HCT116 (cell line): ENCODE results near the gene ZNF429. TPM values are rescaled to one million over a fixed set of nuclear protein-coding genes. Genes with fewer than 3 reads are reported as not detected.

Experiments used
- ATAC-seq: fragments of 200-7000 bp; cut with Tn5 transposase; 2 replicates; pipeline ENCODE4 v1.9.1; 2020; ENCODE audit warnings: mild to moderate bottlenecking, moderate library complexity
- BruUV-seq: library from RNA; stranded (reverse); fragments of 400-500 nt; replicated peaks from 2 replicates; lab custom pipeline; 2021; lab: Mats Ljungman, UMichigan
- CTCF ChIA-PET: fragments of 300-600 bp; sonication (Branson Sonifier 250); formaldehyde crosslinking; loops from one replicate; lab custom pipeline; 2021; ENCODE audit warnings: antibody characterized with exemption; lab: Charles Lee
- POLR2A ChIA-PET: fragments of 300-600, 350-600 bp; sonication (Branson Sonifier 250); formaldehyde crosslinking; loops from one replicate; lab custom pipeline; 2021; ENCODE audit warnings: antibody characterized with exemption; lab: Charles Lee
- RAD21 ChIA-PET, 2 experiments: fragments of 300-600 bp; sonication (Branson Sonifier 250); formaldehyde crosslinking; loops; one replicate each; lab custom pipeline; 2023; ENCODE audit warnings: low total read pairs in 2 of 2; ENCODE audit not compliant: uncharacterized antibody in 2 of 2, unreplicated experiment in 2 of 2, low non-redundant PET in 1 of 2; lab: Charles Lee
- DNase-seq: peaks from one replicate; pipeline ENCODE4 v3.0.0-alpha.2; 2010; ENCODE audit warnings: low read depth, low spot score
- H2AFZ ChIP-seq: fragments of 200-600 bp; shearing (Covaris generic), sonication (generic); 2 replicates; pipeline ENCODE4 v1.6.1; 2017; ENCODE audit warnings: low read depth, mixed run types, mixed read lengths, antibody characterized with exemption, low read length; ENCODE audit not compliant: poor library complexity, severe bottlenecking
- H3K27ac ChIP-seq: 2 replicates; pipeline ENCODE4 v1.5.1; 2012; ENCODE audit warnings: low read depth, low read length
- H3K27me3 ChIP-seq: fragments of 200-600 bp; sonication (generic); 2 replicates; pipeline ENCODE4 v1.6.1; 2016; ENCODE audit warnings: mixed run types, low read length, mixed read lengths; ENCODE audit not compliant: insufficient read depth
- H3K36me3 ChIP-seq, 2 experiments: fragments of 200-500 bp in 1 of 2; fragments of 200-600 bp in 1 of 2; sonication (Bioruptor generic) in 1 of 2; sonication (generic) in 1 of 2; 2 replicates each; pipeline versions ENCODE4 v1.5.1 to v1.6.1; 2014 to 2016; ENCODE audit warnings: low read length in 2 of 2, inconsistent platforms in 1 of 2, mixed read lengths in 1 of 2, mixed run types in 1 of 2; ENCODE audit not compliant: insufficient read depth in 2 of 2, control insufficient read depth in 1 of 2
- H3K4me1 ChIP-seq, 2 experiments: fragments of 200-600 bp in 1 of 2; sonication (generic) in 1 of 2; 2 replicates each; pipeline versions ENCODE4 v1.5.1 to v1.6.1; 2012 to 2017; ENCODE audit warnings: low read length in 2 of 2, inconsistent platforms in 1 of 2, mild to moderate bottlenecking in 1 of 2, mixed read lengths in 1 of 2, mixed run types in 1 of 2, moderate library complexity in 1 of 2; ENCODE audit not compliant: insufficient read depth in 2 of 2, control insufficient read depth in 1 of 2
- H3K4me2 ChIP-seq: fragments of 200-600 bp; sonication (generic); 2 replicates; pipeline ENCODE4 v1.6.1; 2017; ENCODE audit warnings: mixed run types, low read length, mixed read lengths
- H3K4me3 ChIP-seq, 2 experiments: fragments of 200-600 bp in 1 of 2; sonication (generic) in 1 of 2; replicated peaks in 1 of 2; 2 replicates each; pipeline ENCODE4 v1.5.1; 2011 to 2016; ENCODE audit warnings: low read length in 2 of 2, control low read depth in 1 of 2, low read depth in 1 of 2, mild to moderate bottlenecking in 1 of 2, mixed read lengths in 1 of 2, mixed run types in 1 of 2
- H3K79me2 ChIP-seq: fragments of 200-600 bp; sonication (generic); 2 replicates; pipeline ENCODE4 v1.6.1; 2017; ENCODE audit warnings: mild to moderate bottlenecking, mixed run types, low read length, moderate library complexity, mixed read lengths; ENCODE audit not compliant: insufficient read depth
- H3K9ac ChIP-seq: fragments of 200-600 bp; sonication (generic); 2 replicates; pipeline ENCODE4 v1.6.1; 2016; ENCODE audit warnings: low read length, mixed read lengths
- H3K9me2 ChIP-seq: fragments of 200-600 bp; sonication (generic), shearing (Covaris generic); 2 replicates; pipeline ENCODE4 v1.6.1; 2017; ENCODE audit warnings: mixed run types, mild to moderate bottlenecking, moderate library complexity; ENCODE audit not compliant: insufficient read depth
- H3K9me3 ChIP-seq, 2 experiments: fragments of 200-500 bp in 1 of 2; fragments of 200-600 bp in 1 of 2; sonication (Bioruptor generic) in 1 of 2; sonication (generic) in 1 of 2; 2 replicates each; pipeline ENCODE4 v1.6.1; 2014 to 2017; ENCODE audit warnings: low read length in 2 of 2, mixed read lengths in 2 of 2, inconsistent platforms in 1 of 2, low read depth in 1 of 2, mild to moderate bottlenecking in 1 of 2, mixed run types in 1 of 2, moderate library complexity in 1 of 2; ENCODE audit not compliant: control insufficient read depth in 1 of 2, insufficient read depth in 1 of 2
- H4K20me1 ChIP-seq: fragments of 200-600 bp; sonication (generic), shearing (Covaris generic); 2 replicates; pipeline ENCODE4 v1.6.1; 2017; ENCODE audit warnings: mixed run types, mild to moderate bottlenecking, moderate library complexity; ENCODE audit not compliant: insufficient read depth
- SRF ChIP-seq: IDR thresholded peaks from 2 replicates; pipeline ENCODE4 v1.6.1; 2012; ENCODE audit warnings: low read depth
- intact Hi-C: fragments of 100-400 bp; cut with micrococcal nuclease; formaldehyde crosslinking; loops from 2 replicates; pipeline ENCODE4 v1.10.0; 2022
- total RNA-seq: library from RNA; stranded (reverse); gene quantifications from one replicate; pipeline ENCODE4 v1.2.1, GENCODE V29; 2021; ENCODE audit not compliant: unreplicated experiment
- TF ChIP-seq, protein P1 (sequence below): IDR thresholded peaks from 2 replicates; pipeline ENCODE4 v1.6.1; 2012; ENCODE audit warnings: low read depth
- TF ChIP-seq, protein P2 (sequence below): IDR thresholded peaks from 2 replicates; pipeline ENCODE4 v1.6.1; 2011; ENCODE audit warnings: mild to moderate bottlenecking, low read length, moderate library complexity; ENCODE audit not compliant: insufficient replicate concordance; ENCODE audit errors: extremely low read depth

ZNF429 gene
- total RNA-seq, 1 experiment from 2014 or later = 0.42 TPM

DNA sequence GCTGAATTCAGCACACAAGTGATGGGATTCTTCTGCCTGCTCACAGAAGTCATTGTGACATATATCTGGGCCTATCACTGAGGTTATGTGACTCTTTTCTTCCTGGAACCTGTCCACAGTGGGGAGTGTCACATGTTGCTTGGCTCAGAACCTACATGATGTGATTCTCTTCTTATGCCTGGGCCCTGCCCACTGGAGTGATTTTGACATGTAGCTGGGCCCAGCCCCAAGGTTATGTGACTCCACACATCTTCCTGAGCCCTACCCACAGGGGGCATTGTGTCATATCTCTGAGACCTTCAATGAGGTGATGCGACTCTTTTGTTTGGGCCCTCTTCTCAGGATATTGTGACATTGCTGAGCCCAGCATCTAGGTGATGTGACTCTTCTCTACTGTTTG lies 17.4 kb upstream of the ZNF429 start:
- Histone ChIP-seq H3K36me3 (no peaks in the 10 kb centered on the region), H3K9ac (no peak overlapping the region), H3K79me2 (no peaks in the 10 kb centered on the region), H3K27ac (no peak overlapping the region)
- no peak for ATAC-seq
- RAD21 ChIA-PET = no interaction called here
- TF ChIP-seq, protein P1, sequence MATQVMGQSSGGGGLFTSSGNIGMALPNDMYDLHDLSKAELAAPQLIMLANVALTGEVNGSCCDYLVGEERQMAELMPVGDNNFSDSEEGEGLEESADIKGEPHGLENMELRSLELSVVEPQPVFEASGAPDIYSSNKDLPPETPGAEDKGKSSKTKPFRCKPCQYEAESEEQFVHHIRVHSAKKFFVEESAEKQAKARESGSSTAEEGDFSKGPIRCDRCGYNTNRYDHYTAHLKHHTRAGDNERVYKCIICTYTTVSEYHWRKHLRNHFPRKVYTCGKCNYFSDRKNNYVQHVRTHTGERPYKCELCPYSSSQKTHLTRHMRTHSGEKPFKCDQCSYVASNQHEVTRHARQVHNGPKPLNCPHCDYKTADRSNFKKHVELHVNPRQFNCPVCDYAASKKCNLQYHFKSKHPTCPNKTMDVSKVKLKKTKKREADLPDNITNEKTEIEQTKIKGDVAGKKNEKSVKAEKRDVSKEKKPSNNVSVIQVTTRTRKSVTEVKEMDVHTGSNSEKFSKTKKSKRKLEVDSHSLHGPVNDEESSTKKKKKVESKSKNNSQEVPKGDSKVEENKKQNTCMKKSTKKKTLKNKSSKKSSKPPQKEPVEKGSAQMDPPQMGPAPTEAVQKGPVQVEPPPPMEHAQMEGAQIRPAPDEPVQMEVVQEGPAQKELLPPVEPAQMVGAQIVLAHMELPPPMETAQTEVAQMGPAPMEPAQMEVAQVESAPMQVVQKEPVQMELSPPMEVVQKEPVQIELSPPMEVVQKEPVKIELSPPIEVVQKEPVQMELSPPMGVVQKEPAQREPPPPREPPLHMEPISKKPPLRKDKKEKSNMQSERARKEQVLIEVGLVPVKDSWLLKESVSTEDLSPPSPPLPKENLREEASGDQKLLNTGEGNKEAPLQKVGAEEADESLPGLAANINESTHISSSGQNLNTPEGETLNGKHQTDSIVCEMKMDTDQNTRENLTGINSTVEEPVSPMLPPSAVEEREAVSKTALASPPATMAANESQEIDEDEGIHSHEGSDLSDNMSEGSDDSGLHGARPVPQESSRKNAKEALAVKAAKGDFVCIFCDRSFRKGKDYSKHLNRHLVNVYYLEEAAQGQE = no peak
- TF ChIP-seq SRF = no peak
- TF ChIP-seq, protein P2, sequence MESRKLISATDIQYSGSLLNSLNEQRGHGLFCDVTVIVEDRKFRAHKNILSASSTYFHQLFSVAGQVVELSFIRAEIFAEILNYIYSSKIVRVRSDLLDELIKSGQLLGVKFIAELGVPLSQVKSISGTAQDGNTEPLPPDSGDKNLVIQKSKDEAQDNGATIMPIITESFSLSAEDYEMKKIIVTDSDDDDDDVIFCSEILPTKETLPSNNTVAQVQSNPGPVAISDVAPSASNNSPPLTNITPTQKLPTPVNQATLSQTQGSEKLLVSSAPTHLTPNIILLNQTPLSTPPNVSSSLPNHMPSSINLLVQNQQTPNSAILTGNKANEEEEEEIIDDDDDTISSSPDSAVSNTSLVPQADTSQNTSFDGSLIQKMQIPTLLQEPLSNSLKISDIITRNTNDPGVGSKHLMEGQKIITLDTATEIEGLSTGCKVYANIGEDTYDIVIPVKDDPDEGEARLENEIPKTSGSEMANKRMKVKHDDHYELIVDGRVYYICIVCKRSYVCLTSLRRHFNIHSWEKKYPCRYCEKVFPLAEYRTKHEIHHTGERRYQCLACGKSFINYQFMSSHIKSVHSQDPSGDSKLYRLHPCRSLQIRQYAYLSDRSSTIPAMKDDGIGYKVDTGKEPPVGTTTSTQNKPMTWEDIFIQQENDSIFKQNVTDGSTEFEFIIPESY = no peak
- TF ChIP-seq, all 23 proteins: peak for 0
- Histone ChIP-seq H3K27me3 (no peaks in the 10 kb centered on the region), H3K9me3 (peaks cover 0 to 12% of the 10 kb centered on the region in 2 experiments; a peak in 1 of 4 replicates), H4K20me1 (no peaks in the 10 kb centered on the region), H2AFZ (no peak overlapping the region), H3K4me3 (no peak overlapping the region), H3K4me1 (no peaks in the 10 kb centered on the region), H3K9me2 (no peaks in the 10 kb centered on the region), H3K4me2 (no peak overlapping the region)
- ChIA-PET CTCF (no interaction called here), POLR2A (no interaction called here)
- no TSS peak for BruUV-seq
- no peak for DNase-seq
- intact Hi-C loops = no loop called here
